Mucosa of descending colon (tissue), 3 donors: Measurements from ENCODE around the gene NR6A1. TPM values are rescaled to one million over a fixed set of nuclear protein-coding genes. Genes with fewer than 3 reads are reported as not detected.

ENCODE experiments used
- ATAC-seq: fragments of 200-7000 bp; cut with Tn5 transposase; one replicate; pipeline ENCODE4 v1.9.1; 2020; ENCODE audit warnings: mild to moderate bottlenecking, moderate library complexity
- DNase-seq, 3 donors: peaks; one replicate each; pipeline ENCODE4 v3.0.0-alpha.2; 2020
- H3K36me3 ChIP-seq: fragments of 200-600 bp; one replicate; pipeline ENCODE4 v1.8.0; 2021; ENCODE audit warnings: low read depth, mild to moderate bottlenecking
- H3K4me1 ChIP-seq: fragments of 200-600 bp; one replicate; pipeline ENCODE4 v1.8.0; 2021; ENCODE audit warnings: low read depth, mild to moderate bottlenecking
- H3K4me3 ChIP-seq: fragments of 200-600 bp; one replicate; pipeline ENCODE4 v1.8.0; 2021; ENCODE audit warnings: mild to moderate bottlenecking
- H3K9me3 ChIP-seq: fragments of 200-600 bp; one replicate; pipeline ENCODE4 v1.8.0; 2021; ENCODE audit warnings: mild to moderate bottlenecking
- CTCF ChIP-seq: fragments of 200-600 bp; IDR thresholded peaks from one replicate; pipeline ENCODE4 v1.8.0; 2022; ENCODE audit warnings: antibody characterized with exemption, mild to moderate bottlenecking
- intact Hi-C, 2 donors: fragments of 100-400 bp; cut with DNase I in 1 of 2; cut with micrococcal nuclease in 1 of 2; formaldehyde crosslinking; loops; one replicate each; pipeline versions ENCODE4 v1.11.0 to v1.11.1; 2022; cut with DNase I, micrococcal nuclease
- total RNA-seq, 3 donors: library from RNA; stranded (reverse); fragmentation: NEBNext Ultra II Directional in 2 of 3; extraction: Animal tissue kit (Norgen Biotek cat#: 25700) in 2 of 3; gene quantifications; one replicate each; pipeline versions ENCODE4 v1.2.1 to v1.2.4, GENCODE V29; 2021 to 2023
- donor health status: DM: no; HTN: no; CAD: no; lungs with moderate emphysema.
- donor health status: DM: no; HTN: no; CAD: no.
- donor health status: DM: no; HTN: yes; CAD: no.

Gene NR6A1
- total RNA-seq, 3 donors from 2014 or later = 5.6 to 8.4 (median 7.0) TPM

GRCh38 chr9:124482431-124483031, 288.6 kb downstream of the NR6A1 start:
- no peak for DNase-seq
- Histone ChIP-seq H3K9me3 (no peaks in the 10 kb centered on the region), H3K4me3 (no peak overlapping the region), H3K4me1 (peaks cover 5% of the 10 kb centered on the region), H3K36me3 (no peaks in the 10 kb centered on the region)
- intact Hi-C loops = no loop called here
- no peak for TF ChIP-seq CTCF
- peak; percentile 33 for ATAC-seq

GRCh38 chr9:124481115-124481514, 290.0 kb downstream of the NR6A1 start:
- H3K4me1 ChIP-seq = peaks cover 6% of the 10 kb centered on the region
- ATAC-seq (no peak), DNase-seq (no peak)
- H3K4me3 ChIP-seq = no peak overlapping the region
- no peak for TF ChIP-seq CTCF
- no peaks in the 10 kb centered on the region for H3K9me3 ChIP-seq
- no peaks in the 10 kb centered on the region for H3K36me3 ChIP-seq
- intact Hi-C loops = no loop called here

GRCh38 chr9:124480621-124480981, 290.5 kb downstream of the NR6A1 start:
- TF ChIP-seq CTCF = no peak
- ATAC-seq (peak; percentile 71), DNase-seq (peak in 1 of 3 donors; percentile 40)
- H3K4me3 ChIP-seq = no peak overlapping the region
- H3K4me1 ChIP-seq = peaks cover 6% of the 10 kb centered on the region
- no peaks in the 10 kb centered on the region for H3K36me3 ChIP-seq
- intact Hi-C loops = no loop called here
- H3K9me3 ChIP-seq = no peaks in the 10 kb centered on the region

- Histone ChIP-seq H3K36me3 (no peaks in the 10 kb centered on the region), H3K4me1 (peaks cover 6% of the 10 kb centered on the region), H3K4me3 (no peak overlapping the region), H3K9me3 (no peaks in the 10 kb centered on the region)
- DNase-seq (peak in 1 of 3 donors; percentile 16), ATAC-seq (peak; percentile 64)
- no peak for TF ChIP-seq CTCF
- intact Hi-C loops = no loop called here
Observed at GRCh38 chr9:124479947-124480620, 291.0 kb downstream of the NR6A1 start.

- Histone ChIP-seq H3K4me1 (peaks cover 6% of the 10 kb centered on the region), H3K36me3 (no peaks in the 10 kb centered on the region), H3K4me3 (no peak overlapping the region), H3K9me3 (no peaks in the 10 kb centered on the region)
- TF ChIP-seq CTCF = no peak
- intact Hi-C loops = no loop called here
- DNase-seq = no peak
- ATAC-seq = no peak
Observed at GRCh38 chr9:124479371-124479770, 291.7 kb downstream of the NR6A1 start.
